ENCODE results near the gene ALDH1L1. TPM values are rescaled to one million over a fixed set of nuclear protein-coding genes. Genes with fewer than 3 reads are reported as not detected.

The ALDH1L1 gene
- total RNA-seq, 1 donor from 2014 or later = 1.0 TPM

- Histone ChIP-seq H3K4me3 (ENCODE audit: low read depth, low read length) (no peak overlapping the region), H3K36me3 (ENCODE audit: control insufficient read depth, insufficient read depth, low read length) (no peaks in the 10 kb centered on the region), H3K27me3 (ENCODE audit: control insufficient read depth, insufficient read depth, low read length) (peaks cover 9% of the 10 kb centered on the region)
- DNase-seq (ENCODE audit: low read depth) = no peak
- no peak for TF ChIP-seq CTCF (IDR thresholded peaks at IDR 0.05; ENCODE audit: insufficient read depth, low read length, poor library complexity, severe bottlenecking)
Measured at GRCh38 chr3:126129398-126129891, 50.9 kb downstream of the ALDH1L1 start.

GRCh38 chr3:126128504-126129397 is 51.6 kb downstream of the ALDH1L1 start:
- TF ChIP-seq CTCF (IDR thresholded peaks at IDR 0.05; ENCODE audit: insufficient read depth, low read length, poor library complexity, severe bottlenecking) = no peak
- Histone ChIP-seq H3K36me3 (ENCODE audit: control insufficient read depth, insufficient read depth, low read length) (no peaks in the 10 kb centered on the region), H3K4me3 (ENCODE audit: low read depth, low read length) (no peak overlapping the region), H3K27me3 (ENCODE audit: control insufficient read depth, insufficient read depth, low read length) (peaks cover 9% of the 10 kb centered on the region)
- DNase-seq (ENCODE audit: low read depth) = no peak

GRCh38 chr3:126127904-126128303 is 52.5 kb downstream of the ALDH1L1 start:
- no peak for TF ChIP-seq CTCF (IDR thresholded peaks at IDR 0.05; ENCODE audit: insufficient read depth, low read length, poor library complexity, severe bottlenecking)
- H3K36me3 ChIP-seq (ENCODE audit: control insufficient read depth, insufficient read depth, low read length) = no peaks in the 10 kb centered on the region
- H3K27me3 ChIP-seq (ENCODE audit: control insufficient read depth, insufficient read depth, low read length) = peaks cover 9% of the 10 kb centered on the region
- no peak for DNase-seq (ENCODE audit: low read depth)
- no peak overlapping the region for H3K4me3 ChIP-seq (ENCODE audit: low read depth, low read length)

GRCh38 chr3:126127452-126127851 is 52.9 kb downstream of the ALDH1L1 start:
- H3K27me3 ChIP-seq (ENCODE audit: control insufficient read depth, insufficient read depth, low read length) = peaks cover 9% of the 10 kb centered on the region
- no peak for DNase-seq (ENCODE audit: low read depth)
- no peak overlapping the region for H3K4me3 ChIP-seq (ENCODE audit: low read depth, low read length)
- no peaks in the 10 kb centered on the region for H3K36me3 ChIP-seq (ENCODE audit: control insufficient read depth, insufficient read depth, low read length)
- no peak for TF ChIP-seq CTCF (IDR thresholded peaks at IDR 0.05; ENCODE audit: insufficient read depth, low read length, poor library complexity, severe bottlenecking)

GRCh38 chr3:126126811-126127431 is 53.5 kb downstream of the ALDH1L1 start:
- Histone ChIP-seq H3K36me3 (ENCODE audit: control insufficient read depth, insufficient read depth, low read length) (no peaks in the 10 kb centered on the region), H3K27me3 (ENCODE audit: control insufficient read depth, insufficient read depth, low read length) (peaks cover 5% of the 10 kb centered on the region), H3K4me3 (ENCODE audit: low read depth, low read length) (no peak overlapping the region)
- TF ChIP-seq CTCF (IDR thresholded peaks at IDR 0.05; ENCODE audit: insufficient read depth, low read length, poor library complexity, severe bottlenecking) = no peak
- DNase-seq (ENCODE audit: low read depth) = no peak

Data from kidney epithelial cell (primary cell).